A549 (cell line): ENCODE measurements around the gene OTOS. TPM values are rescaled to one million over a fixed set of nuclear protein-coding genes. Genes with fewer than 3 reads are reported as not detected.

Experiments used
- ATAC-seq, 2 experiments: fragments of 200-7000 bp in 1 of 2; fragments of >200 bp in 1 of 2; cut with Nextera tagmentation in 1 of 2; cut with Tn5 transposase in 1 of 2; 3 replicates each; pipeline versions ENCODE4 v1.8.0 to v1.9.1; 2018 to 2020; ENCODE audit warnings: mild to moderate bottlenecking in 1 of 2, moderate library complexity in 1 of 2
- CTCF ChIA-PET: fragments of 300-600 bp; sonication (Branson Sonifier 250); formaldehyde crosslinking; extraction: SDS; loops from one replicate; lab custom pipeline; 2021; ENCODE audit warnings: antibody characterized with exemption, inconsistent platforms; lab: Yijun Ruan, JAX
- POLR2A ChIA-PET: fragments of 350-600 bp; formaldehyde crosslinking; extraction: SDS; loops from one replicate; lab custom pipeline; 2021; ENCODE audit warnings: antibody characterized with exemption, inconsistent platforms; lab: Yijun Ruan, JAX
- DNase-seq, 2 experiments: peaks; one replicate each; pipeline versions ENCODE4 v3.0.0 to v3.0.0-alpha.2; 2011 to 2016; ENCODE audit warnings: low read depth in 1 of 2, low spot score in 1 of 2
- FAIRE-seq: peaks from 2 replicates; lab custom pipeline; 2011; peaks lifted over from hg19 to GRCh38; lab: Jason Lieb, UNC
- H3K27ac ChIP-seq, 2 experiments: fragments of >200 bp; sonication (Bioruptor Twin); formaldehyde crosslinking; 3 replicates each; pipeline ENCODE4 v1.5.1; 2016 to 2017
- H3K4me1 ChIP-seq: fragments of >200 bp; sonication (Bioruptor Twin); formaldehyde crosslinking; 3 replicates; pipeline ENCODE4 v1.6.1; 2016
- H3K4me2 ChIP-seq: fragments of >200 bp; sonication (Bioruptor Twin); formaldehyde crosslinking; 3 replicates; pipeline ENCODE4 v1.6.1; 2016
- H3K4me3 ChIP-seq: fragments of >200 bp; sonication (Bioruptor Twin); formaldehyde crosslinking; 3 replicates; pipeline ENCODE4 v1.5.1; 2016
- H3K9me3 ChIP-seq: fragments of >200 bp; sonication (Bioruptor Twin); formaldehyde crosslinking; 3 replicates; pipeline ENCODE4 v1.6.1; 2016
- CBX2 ChIP-seq: fragments of 200-600 bp; sonication (generic); IDR thresholded peaks from 2 replicates; pipeline ENCODE4 v1.6.1; 2016; ENCODE audit warnings: low read depth, mild to moderate bottlenecking, borderline replicate concordance
- CHD4 ChIP-seq: fragments of 200-600 bp; sonication (generic); IDR thresholded peaks from 2 replicates; pipeline ENCODE4 v1.6.1; 2016; ENCODE audit warnings: antibody characterized with exemption, mild to moderate bottlenecking, borderline replicate concordance
- EHMT2 ChIP-seq: fragments of 200-600 bp; sonication (generic); IDR thresholded peaks from 2 replicates; pipeline ENCODE4 v1.6.1; 2016; ENCODE audit warnings: antibody characterized with exemption, low read depth, mild to moderate bottlenecking, moderate library complexity
- ESRRA ChIP-seq: fragments of 150-350 bp; IDR thresholded peaks from 2 replicates; pipeline ENCODE4 v1.6.1; 2014; ENCODE audit warnings: mild to moderate bottlenecking, low read length, borderline replicate concordance
- FOSB ChIP-seq: fragments of 250-450 bp; sonication (Bioruptor Pico); IDR thresholded peaks from 2 replicates; pipeline ENCODE4 v1.5.0; 2020; ENCODE audit warnings: mild to moderate bottlenecking, moderate library complexity
- FOSL2 ChIP-seq, 2 experiments: fragments of 450-650 bp in 1 of 2; fragments of >200 bp in 1 of 2; sonication (Bioruptor Twin) in 1 of 2; formaldehyde crosslinking; IDR thresholded peaks; 2 replicates each; pipeline versions ENCODE4 v1.5.0 to v1.6.1; 2016 to 2020; ENCODE audit warnings: mild to moderate bottlenecking in 1 of 2, moderate library complexity in 1 of 2
- FOXS1 ChIP-seq: fragments of 250-450 bp; sonication (Bioruptor Pico); IDR thresholded peaks from 2 replicates; pipeline ENCODE4 v1.5.0; 2020; ENCODE audit warnings: mild to moderate bottlenecking, moderate library complexity
- GATA3 ChIP-seq: IDR thresholded peaks from 2 replicates; pipeline ENCODE4 v1.6.1; 2012; ENCODE audit warnings: borderline replicate concordance
- HEYL ChIP-seq: fragments of 250-450 bp; sonication (Bioruptor Pico); IDR thresholded peaks from 2 replicates; pipeline ENCODE4 v1.8.0; 2021; ENCODE audit warnings: mild to moderate bottlenecking, moderate library complexity
- HOXA7 ChIP-seq: fragments of 250-450 bp; sonication (Bioruptor Pico); IDR thresholded peaks from 2 replicates; pipeline ENCODE4 v1.5.0; 2020; ENCODE audit warnings: mild to moderate bottlenecking, moderate library complexity
- HOXB5 ChIP-seq: fragments of 250-450 bp; sonication (Bioruptor Pico); IDR thresholded peaks from 2 replicates; pipeline ENCODE4 v1.5.0; 2020; ENCODE audit warnings: mild to moderate bottlenecking, moderate library complexity
- JUNB ChIP-seq: fragments of >200 bp; sonication (Bioruptor Twin); formaldehyde crosslinking; IDR thresholded peaks from 2 replicates; pipeline ENCODE4 v1.6.1; 2016
- KDM1A ChIP-seq: fragments of 200-600 bp; sonication (generic); IDR thresholded peaks from 2 replicates; pipeline ENCODE4 v1.6.1; 2016; ENCODE audit warnings: low read depth, mild to moderate bottlenecking
- MAFK ChIP-seq: fragments of 450-650 bp; IDR thresholded peaks from 2 replicates; pipeline ENCODE4 v1.6.1; 2014; ENCODE audit not compliant: partially characterized antibody
- MAX ChIP-seq: IDR thresholded peaks from 2 replicates; pipeline ENCODE4 v1.6.1; 2012
- NFE2L2 ChIP-seq: fragments of 150-350 bp; conservative IDR thresholded peaks from 2 replicates; pipeline ENCODE4 v1.6.1; 2014; ENCODE audit warnings: low read length
- POLR2AphosphoS2 ChIP-seq: conservative IDR thresholded peaks from 2 replicates; pipeline ENCODE4 v1.6.1; 2012; ENCODE audit warnings: low read length, improper control_type of control experiment, inconsistent platforms
- RCOR1 ChIP-seq: fragments of 150-350 bp; IDR thresholded peaks from 2 replicates; pipeline ENCODE4 v1.6.1; 2014; ENCODE audit warnings: antibody characterized with exemption, low read length, low read depth
- REST ChIP-seq: fragments of 200-600 bp; sonication (generic); IDR thresholded peaks from 2 replicates; pipeline ENCODE4 v1.6.1; 2016; ENCODE audit warnings: antibody characterized with exemption, mild to moderate bottlenecking, moderate library complexity
- RFX5 ChIP-seq: fragments of 450-650 bp; IDR thresholded peaks from 2 replicates; pipeline ENCODE4 v1.7.1; 2014; ENCODE audit warnings: antibody characterized with exemption, mild to moderate bottlenecking, moderate library complexity
- SREBF2 ChIP-seq: fragments of 450-650 bp; IDR thresholded peaks from 2 replicates; pipeline ENCODE4 v1.6.1; 2014; ENCODE audit warnings: mild to moderate bottlenecking, moderate library complexity
- TP53 ChIP-seq: fragments of 250-450 bp; sonication (Bioruptor Pico); IDR thresholded peaks from 2 replicates; pipeline ENCODE4 v1.5.0; 2021; ENCODE audit warnings: mild to moderate bottlenecking, moderate library complexity
- ZFP36 ChIP-seq: fragments of 450-650 bp; IDR thresholded peaks from 2 replicates; pipeline ENCODE4 v1.6.1; 2014; ENCODE audit warnings: borderline replicate concordance; ENCODE audit not compliant: partially characterized antibody
- WGBS: methylation state at CpG from one replicate; pipeline ENCODE4 v1.1.6; 2017; ENCODE audit errors: missing lambda C conversion rate; 5-methylcytosine and 5-hydroxymethylcytosine counted together
- polyA plus RNA-seq, 4 experiments: library from polyadenylated mRNA; depleted of rRNA in 3 of 4; stranded (reverse); fragments of >200 nt; fragmentation: RNase III in 1 of 4; extraction: RNeasy Plus Mini Kit Qiagen cat#74134 plus additional on column Dnase treatment in 1 of 4; gene quantifications; 2 replicates in 3 of 4; 3 replicates in 1 of 4; pipeline ENCODE4 v1.2.3, GENCODE V29; 2011 to 2017

Gene OTOS
- polyA plus RNA-seq, 2 of the 4 experiments (the other 2 are of a cell fraction): not detected

- POLR2A ChIA-PET: no interaction called here
- no peak for FAIRE-seq
- H3K4me2 ChIP-seq: no peak overlapping the region
- peaks cover 20% of the 10 kb centered on the region for H3K9me3 ChIP-seq
- no peak for DNase-seq
- CTCF ChIA-PET: interaction anchor here (1.4 kb wide), 1 partner anchor 40 kb away, joined by 4 read pairs; no protein-coding TSS in a partner anchor
- WGBS: 35% methylated on average over 12 of the region's 13 CpGs
- no peak overlapping the region for H3K27ac ChIP-seq
- no peak overlapping the region for H3K4me3 ChIP-seq
- TF ChIP-seq GATA3 (no peak), ESRRA (no peak), TP53 (CRISPR knock-in tag) (no peak), SREBF2 (no peak), HOXA7 (CRISPR knock-in tag) (no peak), RCOR1 (no peak), REST (no peak), CBX2 (no peak), FOXS1 (CRISPR knock-in tag) (no peak), MAFK (no peak), FOSB (no peak), ZFP36 (no peak), HOXB5 (CRISPR knock-in tag) (no peak), EHMT2 (no peak), FOSL2 (IDR thresholded peaks at IDR 0.05) (no peak), FOSL2 (CRISPR knock-in tag; IDR thresholded peaks at IDR 0.05) (no peak), JUNB (no peak), RFX5 (no peak), MAX (no peak)
- H3K4me1 ChIP-seq: no peaks in the 10 kb centered on the region
- ATAC-seq: no peak
These were observed 43.6 kb upstream of the OTOS start for GRCh38 chr2:240183875-240184590.

GRCh38 chr2:240183006-240183874 lies 42.8 kb upstream of the OTOS start:
- no peak for TF ChIP-seq HEYL (CRISPR knock-in tag)
- no peak for TF ChIP-seq FOSB
- TF ChIP-seq KDM1A: no peak
- TF ChIP-seq RCOR1: no peak
- TF ChIP-seq CHD4: no peak
- TF ChIP-seq POLR2AphosphoS2: no peak
- TF ChIP-seq NFE2L2: no peak
- TF ChIP-seq, all 56 proteins: peak for 0
- ChIA-PET CTCF (interaction anchor here (0.7 to 1.4 kb wide), 2 partner anchors 33 to 39 kb away, joined by 3 to 4 read pairs; no protein-coding TSS in a partner anchor), POLR2A (no interaction called here)
- no peak overlapping the region for H3K4me3 ChIP-seq
- no peak overlapping the region for H3K27ac ChIP-seq
- peaks cover 12% of the 10 kb centered on the region for H3K9me3 ChIP-seq
- 43% methylated on average over 17 of the region's 22 CpGs for WGBS
- FAIRE-seq: no peak
- no peak overlapping the region for H3K4me2 ChIP-seq
- DNase-seq: no peak
- ATAC-seq: no peak
- no peaks in the 10 kb centered on the region for H3K4me1 ChIP-seq
